Pulmonary artery endothelial cell (primary cell): ENCODE measurements around the gene PDLIM5. TPM values are rescaled to one million over a fixed set of nuclear protein-coding genes. Genes with fewer than 3 reads are reported as not detected.
"Not testable (repeated sequence)": the region's sequence is repeated elsewhere in the genome, so short reads cannot be mapped to it uniquely, and the experiment has no call there.

Experiments used
- DNase-seq: peaks from one replicate; pipeline ENCODE4 v3.0.0-alpha.2; 2011; ENCODE audit warnings: low read depth, low spot score
- total RNA-seq: library from RNA; depleted of rRNA; stranded (reverse); fragments of >200 nt; gene quantifications from 2 replicates; pipeline ENCODE4 v1.2.3, GENCODE V29; 2014

Gene PDLIM5
- total RNA-seq, 1 donor from 2014 or later: 175 TPM

- DNase-seq: no peak
Measured at GRCh38 chr4:94595013-94595412, 143.3 kb downstream of the PDLIM5 start.

GRCh38 chr4:94595880-94596483, 144.2 kb downstream of the PDLIM5 start:
- no peak for DNase-seq

- no peak for DNase-seq
Measured at GRCh38 chr4:94598758-94599157, 147.0 kb downstream of the PDLIM5 start.

GRCh38 chr4:94603170-94603747, 151.5 kb downstream of the PDLIM5 start:
- DNase-seq: peak; percentile 32

GRCh38 chr4:94605241-94605805, 153.6 kb downstream of the PDLIM5 start:
- DNase-seq: peak; percentile 62

GRCh38 chr4:94610145-94610544, 158.4 kb downstream of the PDLIM5 start:
- no peak for DNase-seq

GRCh38 chr4:94613248-94613647, 161.5 kb downstream of the PDLIM5 start:
- DNase-seq: no peak

- no peak for DNase-seq
Measured at GRCh38 chr4:94615451-94615850, 163.7 kb downstream of the PDLIM5 start.

- no peak for DNase-seq
Measured at GRCh38 chr4:94621491-94622080, 169.8 kb downstream of the PDLIM5 start.

GRCh38 chr4:94623126-94623911, 171.6 kb downstream of the PDLIM5 start:
- no peak for DNase-seq

GRCh38 chr4:94626942-94627341, 175.2 kb downstream of the PDLIM5 start:
- DNase-seq: no peak

- not testable (repeated sequence) for DNase-seq
Measured at GRCh38 chr4:94629058-94629457, 177.3 kb downstream of the PDLIM5 start.

GRCh38 chr4:94629837-94630236, 178.1 kb downstream of the PDLIM5 start:
- no peak for DNase-seq

GRCh38 chr4:94634271-94634670, 182.5 kb downstream of the PDLIM5 start:
- DNase-seq: no peak

- DNase-seq: no peak
Measured at GRCh38 chr4:94635177-94635576, 183.4 kb downstream of the PDLIM5 start.

GRCh38 chr4:94636004-94636403, 184.3 kb downstream of the PDLIM5 start:
- no peak for DNase-seq

- DNase-seq: no peak
Measured at GRCh38 chr4:94639298-94639697, 187.6 kb downstream of the PDLIM5 start.

GRCh38 chr4:94640151-94640550, 188.4 kb downstream of the PDLIM5 start:
- no peak for DNase-seq

- no peak for DNase-seq
Measured at GRCh38 chr4:94641702-94642560, 190.2 kb downstream of the PDLIM5 start.

GRCh38 chr4:94642561-94642866, 190.8 kb downstream of the PDLIM5 start:
- DNase-seq: no peak

GRCh38 chr4:94648699-94649098, 197.0 kb downstream of the PDLIM5 start:
- DNase-seq: no peak
